GM18505 (cell line): ENCODE data around the gene RBFA.
"Not testable (repeated sequence)": the region's sequence is repeated elsewhere in the genome, so short reads cannot be mapped to it uniquely, and the experiment has no call there.

Experiments used
- ATAC-seq: cut with Tn5 transposase; IDR thresholded peaks from one replicate; pipeline ENCODE4 v1.9.1; 2021; ENCODE audit not compliant: unreplicated experiment
- POLR2A ChIP-seq: IDR thresholded peaks from 4 replicates; pipeline ENCODE4 v1.6.1; 2011; ENCODE audit warnings: borderline replicate concordance; ENCODE audit not compliant: insufficient read depth, insufficient read length; ENCODE audit errors: extremely low read depth

RBFA gene

DNA sequence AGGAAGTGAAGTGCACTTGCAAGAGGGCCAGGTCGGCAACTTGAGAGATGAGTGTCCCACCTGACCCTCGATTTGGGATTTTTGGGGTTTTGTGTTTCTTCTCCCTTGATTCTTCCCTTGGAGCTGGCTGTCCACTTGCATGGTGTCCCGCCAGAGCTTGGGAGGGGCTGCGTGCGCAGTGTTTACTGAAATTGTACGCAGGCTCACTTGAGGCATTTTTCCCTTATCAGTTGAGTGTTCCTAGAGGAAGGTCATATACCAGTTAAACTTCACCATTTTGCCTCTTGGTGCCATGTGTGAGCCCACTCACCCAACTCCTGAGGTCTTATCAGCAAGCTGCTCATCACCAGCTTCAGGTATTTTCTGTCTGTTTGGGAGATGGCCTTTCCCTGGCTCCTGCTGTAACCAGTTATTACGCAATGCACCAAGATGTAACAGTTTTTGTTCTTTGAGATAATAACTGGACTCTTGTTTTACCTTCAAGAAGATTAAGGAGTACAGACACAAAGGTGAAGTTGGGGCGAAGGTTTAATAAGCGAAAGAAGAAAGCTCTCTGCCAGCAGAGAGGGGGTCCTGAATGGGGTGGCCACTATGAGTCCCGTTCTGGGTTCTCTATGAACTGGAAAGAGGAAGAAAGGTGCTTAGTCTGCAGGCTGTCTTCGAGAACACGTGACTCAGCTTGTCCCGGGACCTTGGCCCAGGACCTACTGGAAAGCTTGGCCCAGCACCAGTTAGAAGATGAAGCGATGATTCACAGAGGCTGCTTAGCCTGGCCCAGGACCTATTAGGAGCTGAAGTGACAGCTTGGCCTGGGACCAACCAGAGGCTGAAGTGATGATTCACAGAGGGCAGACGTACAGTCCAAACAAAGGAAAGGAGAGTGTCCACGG is 24.3 kb upstream of the RBFA start:
- no peak for ATAC-seq
- TF ChIP-seq POLR2A: no peak

DNA sequence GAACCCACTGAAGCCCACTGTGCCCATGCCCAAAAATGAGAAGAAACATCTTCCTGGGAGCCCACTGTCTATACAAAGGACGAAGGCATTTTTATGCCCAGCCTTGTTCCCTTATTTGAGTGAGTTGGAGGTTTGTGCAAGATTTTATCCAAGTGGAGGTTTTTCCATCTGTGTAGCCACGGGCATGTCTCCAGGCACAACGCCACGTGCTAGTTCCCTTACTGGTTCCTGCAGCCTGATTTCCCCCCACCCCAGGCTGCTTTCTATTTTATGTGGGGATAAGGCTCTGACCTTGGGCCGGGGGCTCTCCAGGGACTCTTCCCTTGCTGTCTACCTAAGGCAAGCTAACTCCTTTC is 23.7 kb upstream of the RBFA start:
- no peak for ATAC-seq
- no peak for TF ChIP-seq POLR2A

DNA sequence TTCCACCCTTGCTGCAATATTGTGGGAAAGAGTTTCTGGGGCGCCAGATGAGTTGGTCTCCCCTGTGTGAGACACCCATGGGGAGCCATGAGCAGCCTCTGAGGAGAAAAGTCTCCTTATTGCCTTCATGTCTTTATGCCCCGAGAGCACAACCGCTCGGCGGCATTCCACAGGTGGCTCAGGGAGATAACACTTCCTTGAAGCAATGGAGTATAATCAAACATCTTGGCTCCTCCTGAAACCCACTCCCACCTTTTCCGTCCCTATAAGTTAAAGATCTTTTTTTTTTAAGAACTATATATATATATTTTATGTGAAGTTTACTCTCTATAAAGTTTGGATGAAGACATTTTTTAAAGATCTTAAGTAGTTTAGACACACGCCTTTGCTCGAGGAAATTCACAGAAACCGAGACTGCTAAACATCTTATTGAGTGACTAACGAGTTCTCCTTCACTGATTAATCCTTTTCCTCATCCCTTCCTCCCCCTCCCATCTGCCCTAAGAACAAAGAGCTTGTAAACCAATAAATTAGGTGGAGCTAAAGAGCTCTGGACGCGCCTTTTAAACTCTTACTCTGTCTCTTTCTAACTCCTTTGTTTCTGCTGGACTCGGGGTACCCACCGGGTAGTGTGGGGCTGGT is 22.6 kb upstream of the RBFA start:
- not testable (repeated sequence) for ATAC-seq

DNA sequence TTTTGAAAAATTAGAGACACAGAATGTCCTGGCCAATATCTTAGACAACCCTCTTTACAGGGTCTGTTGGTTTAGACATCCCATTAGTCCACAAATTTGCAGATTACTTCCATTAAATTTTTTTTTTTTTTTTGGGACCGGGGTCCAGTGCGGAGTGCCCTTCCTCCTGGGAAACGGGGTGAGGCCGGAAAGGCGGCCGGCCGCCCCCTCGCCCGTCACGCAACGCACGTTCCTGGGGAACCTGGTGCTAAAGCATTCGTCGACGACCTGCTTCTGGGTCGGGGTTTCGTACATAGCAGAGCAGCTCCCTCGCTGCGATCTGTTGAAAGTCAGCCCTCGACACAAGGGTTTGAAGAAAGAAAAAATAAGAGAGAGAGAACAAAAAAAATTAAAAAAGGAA is 21.5 kb upstream of the RBFA start:
- TF ChIP-seq POLR2A: no peak
- ATAC-seq: no peak

DNA sequence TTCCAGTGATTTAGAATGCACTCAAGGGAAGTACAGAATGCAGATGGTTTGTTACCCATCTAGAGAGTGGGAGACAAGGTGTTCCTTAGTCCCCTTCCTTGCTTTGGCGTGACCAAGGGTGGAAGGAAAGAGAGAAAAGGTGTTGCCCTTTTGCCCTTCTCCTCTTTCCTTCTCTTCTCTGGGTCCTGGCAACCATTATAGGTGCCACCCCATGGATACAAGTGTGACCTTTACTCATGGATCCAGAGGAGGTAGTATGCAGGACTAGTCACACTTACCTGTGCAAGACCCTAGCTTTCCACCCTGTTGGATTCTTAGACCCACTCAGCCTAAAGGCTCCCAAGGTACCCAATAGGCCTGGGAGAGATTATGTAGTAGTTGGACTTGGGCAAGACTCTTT is 11.6 kb upstream of the RBFA start:
- ATAC-seq: no peak
- no peak for TF ChIP-seq POLR2A

DNA sequence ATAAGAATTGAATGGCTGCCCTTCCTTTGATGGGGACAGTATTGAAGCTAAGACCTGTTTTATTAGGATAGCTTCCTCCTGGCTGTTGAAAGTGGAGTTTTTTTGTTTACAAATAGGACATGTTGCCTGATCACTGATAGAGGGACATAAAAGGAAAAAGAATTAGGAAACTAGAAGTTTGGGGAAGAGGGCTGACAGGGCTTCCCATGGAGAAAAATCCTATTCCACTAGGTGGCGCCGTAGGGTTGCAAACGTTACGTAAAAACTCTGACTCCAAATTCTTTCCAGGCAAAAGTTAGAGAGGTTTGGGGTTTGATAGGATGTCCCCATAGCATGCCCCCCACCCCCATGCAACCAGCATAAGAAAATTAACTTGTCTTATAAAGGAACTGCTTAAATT is 11.1 kb upstream of the RBFA start:
- no peak for TF ChIP-seq POLR2A
- no peak for ATAC-seq

DNA sequence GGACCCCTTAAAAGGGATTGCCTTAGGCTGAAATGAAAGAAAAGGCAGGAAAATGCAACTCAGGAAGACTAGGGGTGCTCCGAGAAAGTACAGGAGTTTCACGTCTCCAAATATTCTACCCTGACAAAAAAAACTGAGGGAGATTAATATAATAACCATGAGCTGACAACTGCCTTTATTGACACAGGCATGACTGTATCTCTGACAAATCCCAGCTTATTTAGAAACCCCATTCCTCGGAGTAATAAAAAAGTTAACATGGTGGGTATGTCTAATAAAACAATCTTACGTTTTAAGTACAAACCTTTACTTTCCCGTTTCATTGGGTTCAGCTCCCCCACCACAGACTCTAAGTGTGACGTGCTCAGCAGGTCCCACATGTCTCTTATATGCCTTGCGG is 7.9 kb upstream of the RBFA start:
- ATAC-seq: no peak
- no peak for TF ChIP-seq POLR2A

DNA sequence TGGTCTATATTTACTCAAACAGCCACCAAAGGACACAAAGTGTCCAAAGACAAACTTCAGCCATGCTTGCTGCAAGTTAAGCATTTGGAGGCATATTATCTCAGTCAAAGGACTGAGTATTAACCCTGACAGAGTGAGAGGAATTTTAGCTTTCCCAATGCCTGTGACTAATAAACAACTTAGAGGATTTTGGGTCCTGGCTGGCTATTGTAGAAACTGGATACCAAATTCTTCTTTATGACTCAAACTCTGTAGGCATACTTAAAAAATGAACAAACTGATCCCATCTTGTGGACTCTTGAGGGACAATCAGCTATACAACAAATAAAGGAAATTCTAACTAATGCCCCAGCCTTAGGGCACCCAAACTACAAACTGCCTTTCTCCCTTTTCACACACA is 6.5 kb upstream of the RBFA start:
- not testable (repeated sequence) for ATAC-seq

DNA sequence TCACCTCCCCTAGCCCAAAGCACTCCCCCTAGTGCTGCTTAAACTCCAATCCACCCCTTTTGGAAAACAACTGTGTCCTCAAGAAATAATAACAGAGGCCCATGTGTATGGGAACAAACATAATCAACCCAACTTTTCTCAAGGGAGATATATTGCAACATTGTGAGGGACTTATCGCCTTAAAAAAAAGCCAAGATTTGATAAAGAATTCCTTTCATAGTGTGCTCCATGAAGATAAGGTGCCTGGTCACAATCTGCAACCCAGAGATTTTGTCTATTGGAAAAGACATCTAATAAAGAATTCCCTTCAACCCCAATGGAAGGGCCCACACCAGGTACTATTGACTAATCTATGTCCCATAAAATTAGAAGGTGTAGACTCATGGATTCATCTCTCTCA is 4.5 kb upstream of the RBFA start:
- ATAC-seq: no peak
- TF ChIP-seq POLR2A: no peak

DNA sequence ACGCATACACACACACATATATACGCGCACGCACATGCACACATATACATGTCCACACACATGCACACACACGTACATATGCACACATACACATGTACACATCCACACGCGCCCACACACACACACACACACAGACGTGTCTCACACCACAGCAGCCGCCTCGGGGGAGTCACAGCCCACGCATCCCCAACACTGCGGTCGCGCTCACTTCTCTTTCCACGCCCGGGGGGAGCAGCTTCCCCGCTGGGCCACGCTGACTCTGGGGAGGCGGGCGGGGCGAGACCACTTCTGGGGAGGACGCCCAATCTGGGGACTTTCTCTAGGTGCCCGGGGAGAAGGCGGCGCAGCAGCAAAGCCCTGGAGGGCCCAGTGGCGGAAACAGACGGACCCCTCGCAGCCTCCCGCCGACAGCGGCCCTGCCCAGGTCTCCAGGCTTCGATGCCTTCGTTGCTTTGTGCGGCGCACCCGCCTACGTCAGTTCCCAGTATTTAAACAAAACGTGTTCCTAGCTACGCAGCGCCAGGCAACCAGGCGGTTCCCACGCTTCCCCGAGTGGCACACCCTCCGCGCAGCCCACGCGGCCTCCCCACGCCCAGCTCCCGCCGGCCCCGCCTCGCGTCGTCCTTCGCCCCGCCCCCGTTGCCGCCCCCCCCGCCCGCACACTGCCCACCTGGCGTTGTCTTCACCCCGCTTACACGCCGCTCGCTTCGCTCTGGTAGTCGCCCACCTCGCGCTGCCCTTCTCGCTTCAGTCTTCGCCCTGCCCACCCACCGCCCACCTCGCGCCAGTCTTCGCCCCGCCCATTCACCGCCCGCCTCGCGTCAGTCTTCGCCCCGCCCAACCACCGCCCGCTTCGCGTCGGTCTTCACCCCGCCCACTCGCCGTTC is 810 bp upstream of the RBFA start:
- peak; percentile 47 for TF ChIP-seq POLR2A
- ATAC-seq: peak; percentile 38

DNA sequence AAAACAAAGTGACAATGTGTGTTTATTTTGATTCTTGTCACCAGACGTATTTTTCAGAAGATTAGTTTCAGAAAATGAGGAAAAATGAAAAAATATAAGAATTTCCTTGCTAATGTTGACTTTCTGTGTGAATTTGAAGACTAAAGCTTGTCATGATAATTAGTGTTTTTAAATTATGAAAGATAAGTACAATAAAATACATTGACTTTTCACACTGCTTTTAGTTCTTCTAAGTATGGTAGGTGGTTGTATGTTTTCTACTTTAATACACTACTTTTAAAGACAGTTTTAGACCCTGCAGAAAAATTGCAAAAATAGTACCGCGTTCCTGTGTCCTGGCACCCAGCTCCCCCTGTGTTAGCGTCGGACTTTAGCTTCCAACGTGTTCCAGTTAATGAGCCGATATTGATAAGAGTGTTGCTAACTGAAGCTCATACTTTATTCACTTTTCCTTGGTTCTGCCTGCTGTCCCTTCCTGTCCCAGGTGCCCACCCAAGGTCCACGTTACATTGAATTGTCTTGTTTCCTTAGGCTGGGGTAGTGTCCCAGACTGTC is 695 bp downstream of the RBFA start:
- no peak for ATAC-seq
- TF ChIP-seq POLR2A: no peak

DNA sequence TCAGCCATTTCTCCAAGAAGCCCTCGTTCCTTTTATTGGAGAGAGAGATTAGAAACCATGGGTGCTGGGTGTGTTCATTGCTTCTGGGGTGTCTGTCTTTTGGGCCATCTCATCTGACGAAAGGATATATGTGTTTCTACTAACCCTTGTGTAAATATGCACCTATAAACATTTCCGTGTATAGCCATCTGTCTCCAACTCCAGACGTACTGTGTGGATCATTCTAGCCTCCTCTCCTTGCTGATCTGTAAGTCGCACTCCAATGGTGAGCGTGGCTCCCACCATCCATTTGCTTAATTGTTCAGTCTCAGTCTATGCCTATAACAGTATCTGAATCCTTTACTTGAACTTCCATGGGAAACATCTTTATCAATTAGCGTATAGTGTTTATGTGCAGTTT is 1.8 kb downstream of the RBFA start:
- no peak for TF ChIP-seq POLR2A
- no peak for ATAC-seq

DNA sequence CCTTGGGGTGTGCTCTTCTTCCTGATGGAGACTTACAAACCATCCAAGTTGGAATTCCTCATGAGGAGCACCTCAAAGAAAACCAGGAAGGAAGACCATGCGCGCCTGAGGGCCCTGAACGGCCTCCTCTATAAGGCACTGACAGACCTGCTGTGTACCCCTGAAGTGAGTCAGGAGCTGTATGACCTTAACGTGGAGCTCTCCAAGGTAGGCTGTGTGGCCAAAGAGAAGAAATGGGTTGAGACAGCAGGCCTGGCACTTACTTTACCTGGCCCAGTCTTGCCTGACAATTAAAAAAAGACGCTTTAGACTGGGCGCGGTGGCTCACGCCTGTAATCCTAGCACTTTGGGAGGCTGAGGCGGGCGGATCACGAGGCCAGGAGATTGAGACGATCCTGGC is 3.1 kb downstream of the RBFA start:
- ATAC-seq: no peak
- no peak for TF ChIP-seq POLR2A

DNA sequence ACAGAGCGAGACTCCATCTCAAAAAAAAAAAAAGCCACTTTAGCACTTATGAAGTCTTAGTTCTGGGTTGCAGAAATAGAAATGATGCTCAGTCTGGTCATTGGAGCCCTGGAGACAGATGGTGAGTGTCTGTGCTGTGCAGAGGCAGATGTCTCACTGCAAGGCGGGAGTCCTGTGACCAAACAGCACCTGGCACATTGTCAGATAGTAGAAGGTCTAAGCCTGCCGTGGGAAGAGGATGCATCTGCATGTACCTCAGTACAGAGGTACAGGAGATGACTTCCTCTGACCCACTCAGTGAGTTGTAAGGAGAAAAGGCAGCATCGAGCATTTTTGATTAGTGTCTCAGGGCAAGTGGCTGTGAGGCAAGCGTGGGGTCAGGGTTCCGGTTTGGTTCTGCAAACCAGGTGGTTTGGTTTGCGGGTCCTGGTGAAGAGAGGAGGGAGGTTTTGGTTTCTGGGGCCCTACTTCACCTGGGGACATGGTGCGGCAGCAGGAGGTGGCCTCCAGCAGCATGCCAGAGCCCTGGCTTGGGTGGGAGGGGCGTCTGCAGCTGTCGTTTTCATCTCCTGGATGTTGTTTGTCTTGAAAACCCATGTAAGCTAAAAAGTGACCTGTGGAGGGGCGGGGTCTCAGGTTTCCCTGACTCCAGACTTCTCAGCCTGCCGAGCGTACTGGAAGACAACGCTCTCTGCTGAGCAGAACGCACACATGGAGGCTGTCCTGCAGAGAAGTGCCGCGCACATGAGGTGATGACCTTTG is 3.8 kb downstream of the RBFA start:
- no peak for TF ChIP-seq POLR2A
- no peak for ATAC-seq
